B cell (primary cell): ENCODE data around the gene NEK6. TPM values are rescaled to one million over a fixed set of nuclear protein-coding genes. Genes with fewer than 3 reads are reported as not detected.

Experiments
- ATAC-seq: fragments of 200-7000 bp; cut with Tn5 transposase; one replicate; pipeline ENCODE4 v1.10.0; 2021; ENCODE audit warnings: low read depth, mild to moderate bottlenecking, moderate number of reproducible peaks, moderate library complexity
- CTCF ChIA-PET: fragments of 350-600 bp; sonication (Branson Sonifier 250); formaldehyde crosslinking; loops from one replicate; lab custom pipeline; 2021; ENCODE audit warnings: antibody characterized with exemption, inconsistent platforms; lab: Charles Lee
- POLR2A ChIA-PET: fragments of 350-600 bp; sonication (Branson Sonifier 250); formaldehyde crosslinking; loops from one replicate; lab custom pipeline; 2021; ENCODE audit warnings: antibody characterized with exemption; lab: Charles Lee
- DNase-seq: peaks from one replicate; pipeline ENCODE4 v3.0.0; 2013
- H2AFZ ChIP-seq: 2 replicates; pipeline ENCODE4 v1.6.1; 2012; ENCODE audit warnings: mild to moderate bottlenecking, low read depth, low read length; ENCODE audit not compliant: insufficient read depth, poor library complexity, severe bottlenecking
- H3K27ac ChIP-seq, 2 donors: 1 replicate in 1 of 2; 2 replicates in 1 of 2; pipeline ENCODE4 v1.5.1; 2012 to 2013; ENCODE audit warnings: low read length in 2 of 2, mild to moderate bottlenecking in 2 of 2, moderate library complexity in 1 of 2
- H3K27me3 ChIP-seq, 4 experiments: fragments of 200-600 bp in 1 of 4; sonication (generic) in 1 of 4; replicated peaks in 1 of 4; 1 replicate in 2 of 4; 2 replicates in 2 of 4; pipeline versions ENCODE4 v1.6.1 to v1.7.0; 2013 to 2016; ENCODE audit warnings: low read length in 3 of 4, mild to moderate bottlenecking in 2 of 4, mixed read lengths in 1 of 4, moderate library complexity in 1 of 4; ENCODE audit not compliant: insufficient read depth in 4 of 4, control insufficient read depth in 3 of 4; ENCODE audit errors: control extremely low read depth in 1 of 4
- H3K36me3 ChIP-seq, 2 experiments: replicated peaks in 1 of 2; 1 replicate in 1 of 2; 2 replicates in 1 of 2; pipeline versions ENCODE4 v1.6.1 to v1.7.1; 2013; ENCODE audit warnings: low read length in 1 of 2; ENCODE audit not compliant: insufficient read depth in 2 of 2, control insufficient read depth in 1 of 2; ENCODE audit errors: control extremely low read depth in 1 of 2, extremely low read depth in 1 of 2
- H3K4me1 ChIP-seq, 2 donors: fragments of 200-600 bp in 1 of 2; sonication (generic) in 1 of 2; 1 replicate in 1 of 2; 2 replicates in 1 of 2; pipeline versions ENCODE4 v1.5.1 to v1.6.1; 2013 to 2017; ENCODE audit warnings: low read length in 2 of 2; ENCODE audit not compliant: control insufficient read depth in 2 of 2, insufficient read depth in 2 of 2
- H3K4me2 ChIP-seq: replicated peaks from 2 replicates; pipeline ENCODE3; 2012; ENCODE audit warnings: mild to moderate bottlenecking, low read depth, low read length; ENCODE audit not compliant: poor library complexity, severe bottlenecking
- H3K4me3 ChIP-seq, 5 experiments: fragments of 200-600 bp in 1 of 5; sonication (generic) in 1 of 5; 1 replicate in 3 of 5; 2 replicates in 2 of 5; pipeline versions ENCODE4 v1.5.1 to v1.7.0; 2011 to 2016; ENCODE audit warnings: low read length in 4 of 5, mild to moderate bottlenecking in 4 of 5, low read depth in 2 of 5, control low read depth in 1 of 5, moderate library complexity in 1 of 5; ENCODE audit not compliant: insufficient read depth in 1 of 5; ENCODE audit errors: control extremely low read depth in 1 of 5, extremely low read depth in 1 of 5
- H3K79me2 ChIP-seq: fragments of 200-600 bp; sonication (generic); one replicate; pipeline ENCODE4 v1.6.0; 2016; ENCODE audit warnings: low read length; ENCODE audit not compliant: control insufficient read depth, insufficient read depth
- H3K9ac ChIP-seq: fragments of 200-600 bp; sonication (generic); 2 replicates; pipeline ENCODE4 v1.6.1; 2017; ENCODE audit warnings: mild to moderate bottlenecking, low read length, moderate library complexity
- H3K9me3 ChIP-seq, 3 donors: one replicate each; pipeline versions ENCODE4 v1.6.1 to v1.7.1; 2013; ENCODE audit warnings: low read length in 2 of 3; ENCODE audit not compliant: control insufficient read depth in 2 of 3, insufficient read depth in 1 of 3; ENCODE audit errors: control extremely low read depth in 1 of 3
- H4K20me1 ChIP-seq: 2 replicates; pipeline ENCODE4 v1.6.0; 2012; ENCODE audit warnings: mild to moderate bottlenecking, low read length; ENCODE audit not compliant: insufficient read depth, control insufficient read depth, poor library complexity, severe bottlenecking
- H3K27ac Mint-ChIP-seq: one replicate; pipeline ENCODE4 v1.8.0; 2021; ENCODE audit warnings: mixed read lengths
- H3K27me3 Mint-ChIP-seq: one replicate; pipeline ENCODE4 v1.8.0; 2021; ENCODE audit warnings: mixed read lengths
- H3K4me1 Mint-ChIP-seq: one replicate; pipeline ENCODE4 v1.8.0; 2021; ENCODE audit warnings: mixed read lengths
- H3K4me3 Mint-ChIP-seq: one replicate; pipeline ENCODE4 v1.8.0; 2021; ENCODE audit warnings: mixed read lengths
- H3K9me3 Mint-ChIP-seq: one replicate; pipeline ENCODE4 v1.8.0; 2022; ENCODE audit warnings: mixed read lengths; ENCODE audit not compliant: insufficient read depth
- EZH2 ChIP-seq: IDR thresholded peaks from 2 replicates; pipeline ENCODE4 v1.6.1; 2012; ENCODE audit warnings: borderline replicate concordance, low read depth, mild to moderate bottlenecking, moderate library complexity, low read length; ENCODE audit not compliant: insufficient read depth, poor library complexity, severe bottlenecking
- WGBS: methylation state at CpG from one replicate; pipeline ENCODE4 v1.1.5; 2013; ENCODE audit warnings: missing lambda C conversion rate; ENCODE audit not compliant: insufficient coverage; 5-methylcytosine and 5-hydroxymethylcytosine counted together
- intact Hi-C: fragments of 100-400 bp; cut with micrococcal nuclease; formaldehyde crosslinking; loops from one replicate; pipeline ENCODE4 v1.10.0; 2022
- polyA plus RNA-seq: library from polyadenylated mRNA; depleted of rRNA; stranded (reverse); fragments of >200 nt; gene quantifications from 2 replicates; pipeline ENCODE4 v1.2.3, GENCODE V29; 2012
- total RNA-seq, 2 donors: library from RNA; stranded (reverse); fragments of 120-200 nt in 1 of 2; gene quantifications; 1 replicate in 1 of 2; 2 replicates in 1 of 2; pipeline versions ENCODE4 v1.2.3 to v1.2.4, GENCODE V29; 2013 to 2022
- TF ChIP-seq, protein P1 (sequence below): fragments of 200-600 bp; IDR thresholded peaks from one replicate; pipeline ENCODE4 v1.8.0; 2022; ENCODE audit warnings: antibody characterized with exemption, mild to moderate bottlenecking

Gene NEK6
- total and polyA plus RNA-seq, 2 donors (not counting 1 experiment from before 2014, with no cell fraction given), result 40.0 to 63.1 TPM

DNA sequence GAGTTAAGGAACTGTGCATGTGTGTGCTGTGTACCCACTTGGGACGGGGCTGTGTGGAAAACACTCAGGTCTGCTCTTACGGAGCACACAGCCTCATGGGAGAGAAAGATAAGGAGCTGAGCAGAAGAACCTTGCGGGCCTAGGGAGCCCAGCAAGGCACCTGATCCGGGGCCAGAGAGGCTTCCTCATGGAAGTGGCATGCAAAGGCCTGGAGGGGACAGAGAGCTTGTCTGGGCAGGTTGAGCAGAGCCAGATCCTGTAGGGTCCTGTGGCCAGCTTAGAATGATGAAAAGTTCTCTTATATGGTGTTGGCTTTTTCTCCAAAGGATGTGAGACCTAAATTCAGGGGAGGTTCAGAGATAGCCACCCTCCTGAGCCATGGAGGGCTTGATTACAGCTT lies 45.2 kb downstream of the NEK6 start:
- Mint-ChIP-seq H3K4me1 (peaks cover 25% of the 10 kb centered on the region), H3K4me3 (no peak overlapping the region), H3K9me3 (no peaks in the 10 kb centered on the region), H3K27ac (no peak overlapping the region), H3K27me3 (no peaks in the 10 kb centered on the region)
- H3K27ac ChIP-seq, result no peak overlapping the region
- peaks cover 4 to 46% of the 10 kb centered on the region in 2 experiments for H3K36me3 ChIP-seq
- peaks cover 20 to 21% of the 10 kb centered on the region in 2 donors for H3K4me1 ChIP-seq
- ChIA-PET POLR2A (no interaction called here), CTCF (interaction anchor here (2.3 kb wide), 1 partner anchor 176 kb away, joined by 12 read pairs; no protein-coding TSS in a partner anchor)
- H3K79me2 ChIP-seq, result peaks cover 70% of the 10 kb centered on the region
- WGBS, result 94% methylated on average over 4 of the region's 4 CpGs
- no peak for TF ChIP-seq EZH2
- TF ChIP-seq, protein P1, sequence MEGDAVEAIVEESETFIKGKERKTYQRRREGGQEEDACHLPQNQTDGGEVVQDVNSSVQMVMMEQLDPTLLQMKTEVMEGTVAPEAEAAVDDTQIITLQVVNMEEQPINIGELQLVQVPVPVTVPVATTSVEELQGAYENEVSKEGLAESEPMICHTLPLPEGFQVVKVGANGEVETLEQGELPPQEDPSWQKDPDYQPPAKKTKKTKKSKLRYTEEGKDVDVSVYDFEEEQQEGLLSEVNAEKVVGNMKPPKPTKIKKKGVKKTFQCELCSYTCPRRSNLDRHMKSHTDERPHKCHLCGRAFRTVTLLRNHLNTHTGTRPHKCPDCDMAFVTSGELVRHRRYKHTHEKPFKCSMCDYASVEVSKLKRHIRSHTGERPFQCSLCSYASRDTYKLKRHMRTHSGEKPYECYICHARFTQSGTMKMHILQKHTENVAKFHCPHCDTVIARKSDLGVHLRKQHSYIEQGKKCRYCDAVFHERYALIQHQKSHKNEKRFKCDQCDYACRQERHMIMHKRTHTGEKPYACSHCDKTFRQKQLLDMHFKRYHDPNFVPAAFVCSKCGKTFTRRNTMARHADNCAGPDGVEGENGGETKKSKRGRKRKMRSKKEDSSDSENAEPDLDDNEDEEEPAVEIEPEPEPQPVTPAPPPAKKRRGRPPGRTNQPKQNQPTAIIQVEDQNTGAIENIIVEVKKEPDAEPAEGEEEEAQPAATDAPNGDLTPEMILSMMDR, result no peak
- H4K20me1 ChIP-seq, result peaks cover 56% of the 10 kb centered on the region
- ATAC-seq (no peak), DNase-seq (no peak)
- H3K4me3 ChIP-seq, result no peak overlapping the region
- H3K27me3 ChIP-seq, result no peaks in the 10 kb centered on the region
- H2AFZ ChIP-seq, result no peak overlapping the region
- intact Hi-C loops, result no loop called here
- no peak overlapping the region for H3K4me2 ChIP-seq
- H3K9me3 ChIP-seq, result no peaks in the 10 kb centered on the region
- H3K9ac ChIP-seq, result no peak overlapping the region

DNA sequence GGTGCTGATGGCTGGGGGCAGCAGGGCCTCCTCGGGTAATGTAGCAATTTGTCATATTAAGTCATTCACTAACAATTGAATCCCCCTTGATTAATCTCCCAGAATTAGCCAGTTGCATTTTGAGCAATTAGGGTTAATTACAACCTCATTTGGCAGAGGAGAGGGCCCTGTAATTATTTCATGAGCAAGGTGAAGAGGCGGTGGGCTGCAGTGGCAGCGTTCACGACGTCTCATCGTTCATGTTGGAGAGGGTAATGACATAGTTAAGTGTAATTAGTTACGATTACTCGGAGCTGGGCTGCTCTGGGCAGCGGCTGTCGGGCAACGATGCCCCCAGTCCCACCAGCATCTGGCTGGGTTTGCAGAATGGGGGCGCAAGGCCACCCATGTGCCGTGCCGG lies 46.0 kb downstream of the NEK6 start:
- peaks cover 17% of the 10 kb centered on the region for H3K4me1 Mint-ChIP-seq
- ATAC-seq, result no peak
- Histone ChIP-seq H3K9me3 (no peaks in the 10 kb centered on the region), H3K4me2 (no peak overlapping the region), H3K4me3 (no peak overlapping the region), H4K20me1 (peaks cover 47% of the 10 kb centered on the region), H3K9ac (no peak overlapping the region), H3K4me1 (peaks cover 12 to 13% of the 10 kb centered on the region in 2 donors), H3K27me3 (no peaks in the 10 kb centered on the region), H3K79me2 (peaks cover 67% of the 10 kb centered on the region), H2AFZ (no peak overlapping the region), H3K36me3 (peaks cover 4 to 50% of the 10 kb centered on the region in 2 experiments), H3K27ac (no peak overlapping the region)
- intact Hi-C loops, result no loop called here
- H3K27me3 Mint-ChIP-seq, result no peaks in the 10 kb centered on the region
- no peak for TF ChIP-seq EZH2
- TF ChIP-seq, protein P1, result no peak
- no peak overlapping the region for H3K27ac Mint-ChIP-seq
- WGBS, result 98% methylated on average over 10 of the region's 14 CpGs
- DNase-seq, result no peak
- H3K9me3 Mint-ChIP-seq, result no peaks in the 10 kb centered on the region
- POLR2A ChIA-PET, result no interaction called here
- no peak overlapping the region for H3K4me3 Mint-ChIP-seq
- CTCF ChIA-PET, result interaction anchor here (0.6 to 2.3 kb wide), 3 partner anchors 15 to 225 kb away, joined by 3 to 12 read pairs (median 4); no protein-coding TSS in a partner anchor
